KMS-11 (cell line): ENCODE results near the gene ZNF23.

Experiments used
- H2AFZ ChIP-seq: fragments of 200-600 bp; sonication (generic); 2 replicates; pipeline ENCODE4 v1.6.1; 2016; ENCODE audit warnings: antibody characterized with exemption, mixed run types, low read depth
- H3K27ac ChIP-seq: fragments of 200-600 bp; sonication (generic); 2 replicates; pipeline ENCODE4 v1.6.1; 2016; ENCODE audit warnings: mild to moderate bottlenecking, mixed run types
- H3K27me3 ChIP-seq: fragments of 200-600 bp; sonication (generic); 2 replicates; pipeline ENCODE4 v1.6.1; 2017; ENCODE audit warnings: mild to moderate bottlenecking, low read depth, mixed run types, moderate library complexity; ENCODE audit not compliant: insufficient read depth
- H3K36me3 ChIP-seq: fragments of 200-600 bp; sonication (generic); 2 replicates; pipeline ENCODE4 v1.6.1; 2017; ENCODE audit warnings: mild to moderate bottlenecking, mixed run types; ENCODE audit not compliant: insufficient read depth
- H3K4me1 ChIP-seq: fragments of 200-600 bp; sonication (generic); 2 replicates; pipeline ENCODE4 v1.6.1; 2016; ENCODE audit warnings: mild to moderate bottlenecking, low read depth, mixed run types; ENCODE audit not compliant: poor library complexity, severe bottlenecking
- H3K4me2 ChIP-seq: fragments of 200-600 bp; sonication (generic); 2 replicates; pipeline ENCODE4 v1.7.0; 2016; ENCODE audit warnings: mild to moderate bottlenecking, mixed run types
- H3K4me3 ChIP-seq: fragments of 200-600 bp; sonication (generic); IDR thresholded peaks from 2 replicates; pipeline ENCODE4 v1.6.1; 2017; ENCODE audit warnings: low read depth, low read length, mixed read lengths; ENCODE audit not compliant: insufficient read depth
- H3K79me2 ChIP-seq: fragments of 200-600 bp; sonication (generic); 2 replicates; pipeline ENCODE4 v1.6.1; 2016; ENCODE audit warnings: low read depth, mixed run types; ENCODE audit not compliant: insufficient read depth
- H3K9ac ChIP-seq: fragments of 200-600 bp; sonication (generic); 2 replicates; pipeline ENCODE4 v1.6.1; 2016; ENCODE audit warnings: mild to moderate bottlenecking, mixed run types
- H4K20me1 ChIP-seq: fragments of 200-600 bp; sonication (generic); 2 replicates; pipeline ENCODE4 v1.6.1; 2016; ENCODE audit warnings: mild to moderate bottlenecking, mixed run types; ENCODE audit not compliant: insufficient read depth
- CTCF ChIP-seq: fragments of 200-600 bp; sonication (generic); conservative IDR thresholded peaks from 2 replicates; pipeline ENCODE4 v1.6.1; 2017; ENCODE audit warnings: low read depth, mild to moderate bottlenecking, antibody characterized with exemption, low read length, moderate library complexity, mixed read lengths

ZNF23 gene

GRCh38 chr16:71429581-71429980 is 32.5 kb downstream of the ZNF23 start:
- no peak overlapping the region for H3K4me3 ChIP-seq
- H2AFZ ChIP-seq = no peak overlapping the region
- H3K36me3 ChIP-seq = no peaks in the 10 kb centered on the region
- H3K9ac ChIP-seq = no peak overlapping the region
- H3K4me2 ChIP-seq = no peak overlapping the region
- no peaks in the 10 kb centered on the region for H3K27me3 ChIP-seq
- no peak overlapping the region for H3K27ac ChIP-seq
- no peaks in the 10 kb centered on the region for H3K4me1 ChIP-seq
- no peak for TF ChIP-seq CTCF
- H3K79me2 ChIP-seq = no peaks in the 10 kb centered on the region
- H4K20me1 ChIP-seq = no peaks in the 10 kb centered on the region

- Histone ChIP-seq H3K27me3 (no peaks in the 10 kb centered on the region), H3K79me2 (no peaks in the 10 kb centered on the region), H3K9ac (no peak overlapping the region), H2AFZ (no peak overlapping the region), H3K36me3 (no peaks in the 10 kb centered on the region), H3K4me1 (no peaks in the 10 kb centered on the region), H3K4me3 (no peak overlapping the region), H3K4me2 (no peak overlapping the region), H3K27ac (no peak overlapping the region), H4K20me1 (no peaks in the 10 kb centered on the region)
- TF ChIP-seq CTCF = no peak
Measured at GRCh38 chr16:71428883-71429282, 33.2 kb downstream of the ZNF23 start.

GRCh38 chr16:71428385-71428784 is 33.7 kb downstream of the ZNF23 start:
- H2AFZ ChIP-seq = no peak overlapping the region
- no peaks in the 10 kb centered on the region for H4K20me1 ChIP-seq
- H3K4me3 ChIP-seq = no peak overlapping the region
- H3K27me3 ChIP-seq = no peaks in the 10 kb centered on the region
- H3K36me3 ChIP-seq = no peaks in the 10 kb centered on the region
- no peak overlapping the region for H3K9ac ChIP-seq
- no peaks in the 10 kb centered on the region for H3K79me2 ChIP-seq
- no peak overlapping the region for H3K4me2 ChIP-seq
- no peaks in the 10 kb centered on the region for H3K4me1 ChIP-seq
- no peak for TF ChIP-seq CTCF
- H3K27ac ChIP-seq = no peak overlapping the region

- Histone ChIP-seq H3K4me2 (no peak overlapping the region), H3K4me3 (no peak overlapping the region), H3K36me3 (no peaks in the 10 kb centered on the region), H4K20me1 (no peaks in the 10 kb centered on the region), H3K27ac (no peak overlapping the region), H2AFZ (no peak overlapping the region), H3K79me2 (no peaks in the 10 kb centered on the region), H3K27me3 (no peaks in the 10 kb centered on the region), H3K4me1 (no peaks in the 10 kb centered on the region), H3K9ac (no peak overlapping the region)
- TF ChIP-seq CTCF = no peak
Measured at GRCh38 chr16:71426880-71427615, 35.0 kb downstream of the ZNF23 start.
